Stomach (tissue), 9 donors: Measurements from ENCODE around the gene RASAL2. TPM values are rescaled to one million over a fixed set of nuclear protein-coding genes. Genes with fewer than 3 reads are reported as not detected.

Experiments
- DNase-seq, 2 donors: peaks; one replicate each; pipeline versions ENCODE4 v3.0.0 to v3.0.0-alpha.2; 2013 to 2019
- H3K27ac ChIP-seq, 5 donors: fragments of 200-600 bp in 4 of 5; sonication (generic) in 4 of 5; one replicate each; pipeline ENCODE4 v1.5.1; 2013 to 2019; ENCODE audit warnings: mild to moderate bottlenecking in 1 of 5, moderate library complexity in 1 of 5
- H3K27me3 ChIP-seq, 3 donors: fragments of 200-600 bp; sonication (generic); one replicate each; pipeline ENCODE4 v1.5.1; 2017 to 2019; ENCODE audit warnings: mixed run types in 1 of 3
- H3K36me3 ChIP-seq, 4 donors: fragments of 200-600 bp; sonication (generic); 1 replicate in 3 of 4; 2 replicates in 1 of 4; pipeline ENCODE4 v1.5.1; 2016 to 2019
- H3K4me1 ChIP-seq, 4 donors: fragments of 200-600 bp; sonication (generic); one replicate each; pipeline ENCODE4 v1.5.1; 2016 to 2019
- H3K4me3 ChIP-seq, 4 donors: fragments of 200-600 bp; sonication (generic) in 3 of 4; one replicate each; pipeline ENCODE4 v1.5.1; 2016 to 2019; ENCODE audit warnings: mild to moderate bottlenecking in 1 of 4
- H3K9me3 ChIP-seq, 4 donors: fragments of 200-600 bp; sonication (generic); one replicate each; pipeline ENCODE4 v1.5.1; 2016 to 2019
- CTCF ChIP-seq, 7 experiments: fragments of 450-650 bp in 4 of 7; fragments of 200-600 bp in 3 of 7; sonication (generic) in 3 of 7; IDR thresholded peaks; one replicate each; pipeline ENCODE4 v1.5.1; 2016 to 2019; ENCODE audit warnings: antibody characterized with exemption in 7 of 7, control low read depth in 2 of 7, mild to moderate bottlenecking in 1 of 7
- EP300 ChIP-seq: sonication (generic); formaldehyde crosslinking; IDR thresholded peaks from one replicate; pipeline ENCODE4 v1.6.1; 2017; ENCODE audit warnings: antibody characterized with exemption
- POLR2A ChIP-seq, 4 donors: fragments of 450-650 bp; IDR thresholded peaks; one replicate each; pipeline ENCODE4 v1.6.1; 2016; ENCODE audit warnings: antibody characterized with exemption in 4 of 4, control low read depth in 2 of 4, mild to moderate bottlenecking in 1 of 4, moderate library complexity in 1 of 4
- POLR2AphosphoS5 ChIP-seq, 3 donors: sonication (generic); formaldehyde crosslinking; IDR thresholded peaks; one replicate each; pipeline ENCODE4 v1.6.1; 2016; ENCODE audit warnings: antibody characterized with exemption in 3 of 3
- WGBS, 5 donors: extraction: QIAGEN DNeasy Blood & Tissue Kit in 3 of 5; methylation state at CpG; one replicate each; pipeline versions ENCODE4 v1.1.5 to v1.1.7; 2013 to 2018; 5-methylcytosine and 5-hydroxymethylcytosine counted together
- intact Hi-C: fragments of 100-400 bp; cut with DNase I; formaldehyde crosslinking; loops from one replicate; pipeline ENCODE4 v1.15.1; 2023; ENCODE audit warnings: low total_unique reads
- polyA plus RNA-seq, 3 donors: library from polyadenylated mRNA; stranded (reverse); fragments of 200-250 nt; gene quantifications; one replicate each; pipeline ENCODE4 v1.2.3, GENCODE V29; 2013
- total RNA-seq, 5 donors: library from RNA; depleted of rRNA; stranded (reverse); fragments of >200 nt; gene quantifications; one replicate each; pipeline versions ENCODE4 v1.1.0 to v1.2.3, GENCODE V29; 2014 to 2016
- donor health status: healthy with polysubstance abuse.
- donor health status: Bipolar disorder and iron deficiency.
- donor health status: healthy.

Gene RASAL2
- total and polyA plus RNA-seq, 8 donors, result 1.2 to 47.5 (median 14.3) TPM

GRCh38 chr1:178472531-178472930 is 378.6 kb downstream of the RASAL2 start:
- TF ChIP-seq POLR2A (IDR thresholded peaks at IDR 0.05) (no peak), POLR2AphosphoS5 (IDR thresholded peaks at IDR 0.05) (no peak), EP300 (no peak), CTCF (IDR thresholded peaks at IDR 0.05) (no peak)
- DNase-seq, result no peak
- H3K36me3 ChIP-seq, result peaks cover 4 to 70% (median 49%) of the 10 kb centered on the region in 4 donors
- intact Hi-C loops, result no loop called here
- H3K27me3 ChIP-seq, result no peaks in the 10 kb centered on the region
- no peak overlapping the region for H3K27ac ChIP-seq
- H3K9me3 ChIP-seq, result no peaks in the 10 kb centered on the region
- no peak overlapping the region for H3K4me3 ChIP-seq
- no peaks in the 10 kb centered on the region for H3K4me1 ChIP-seq

DNA sequence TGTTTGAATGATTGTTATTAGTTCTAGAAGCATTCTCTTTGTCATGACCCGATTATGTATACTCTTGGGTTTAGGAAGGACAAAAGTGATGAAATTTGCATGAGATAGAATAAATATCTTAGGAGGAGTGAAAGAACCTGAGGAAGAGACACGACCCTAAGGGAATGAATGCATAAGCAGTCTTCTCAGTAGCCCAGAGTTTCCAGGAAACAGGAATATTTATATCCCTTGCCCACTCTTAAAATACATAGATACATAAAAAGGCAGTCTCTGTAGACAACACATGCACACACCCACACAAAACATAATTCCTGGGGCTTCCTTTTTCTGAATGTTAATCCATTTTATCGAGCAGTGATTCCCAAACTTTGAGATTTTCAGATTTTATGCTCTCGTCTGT is 383.5 kb downstream of the RASAL2 start:
- H3K4me3 ChIP-seq, result no peak overlapping the region
- H3K27me3 ChIP-seq, result no peaks in the 10 kb centered on the region
- H3K4me1 ChIP-seq, result no peaks in the 10 kb centered on the region
- H3K36me3 ChIP-seq, result peaks cover 4 to 45% (median 26%) of the 10 kb centered on the region in 4 donors
- WGBS, 5 donors, result 79 to 85% (median 84%) methylated on average over 4 of the region's 4 CpGs
- TF ChIP-seq POLR2A (IDR thresholded peaks at IDR 0.05), result no peak
- TF ChIP-seq POLR2AphosphoS5 (IDR thresholded peaks at IDR 0.05), result no peak
- TF ChIP-seq CTCF (IDR thresholded peaks at IDR 0.05), result no peak
- no peak for TF ChIP-seq EP300
- no peaks in the 10 kb centered on the region for H3K9me3 ChIP-seq
- no peak for DNase-seq
- H3K27ac ChIP-seq, result no peak overlapping the region
- intact Hi-C loops, result no loop called here

DNA sequence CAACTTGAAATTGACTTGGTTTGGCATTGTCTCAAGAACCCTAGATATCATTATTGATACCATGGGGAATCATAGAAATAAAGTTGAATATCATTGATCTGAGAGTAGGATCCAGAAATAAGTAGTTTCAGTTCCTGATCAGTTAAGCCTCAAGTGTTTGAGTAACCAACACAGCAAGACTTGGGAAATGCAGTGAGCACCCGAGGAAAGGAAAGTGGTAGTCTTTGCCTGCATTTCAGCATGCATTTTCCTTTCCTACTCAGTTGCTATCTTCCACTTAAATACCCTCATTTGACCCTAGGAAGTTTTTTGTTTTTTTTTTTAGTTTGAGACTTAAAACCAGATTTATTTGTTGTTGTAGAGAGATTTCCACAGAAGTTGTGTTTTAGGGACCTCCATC is 383.9 kb downstream of the RASAL2 start:
- Histone ChIP-seq H3K27me3 (no peaks in the 10 kb centered on the region), H3K4me1 (no peaks in the 10 kb centered on the region), H3K9me3 (no peaks in the 10 kb centered on the region), H3K27ac (no peak overlapping the region), H3K36me3 (peaks cover 3 to 41% (median 25%) of the 10 kb centered on the region in 4 donors), H3K4me3 (no peak overlapping the region)
- DNase-seq, result no peak
- intact Hi-C loops, result no loop called here
- no peak for TF ChIP-seq POLR2A (IDR thresholded peaks at IDR 0.05)
- WGBS, 5 donors, result 27 to 45% (median 40%) methylated on average over 1 of the region's 1 CpG

- no peak for DNase-seq
- TF ChIP-seq CTCF (IDR thresholded peaks at IDR 0.05), result no peak
- no peak for TF ChIP-seq POLR2A (IDR thresholded peaks at IDR 0.05)
- no peak for TF ChIP-seq EP300
- TF ChIP-seq POLR2AphosphoS5 (IDR thresholded peaks at IDR 0.05), result no peak
- WGBS, 5 donors, result 90 to 95% (median 94%) methylated on average over 5 of the region's 5 CpGs
Measured at GRCh38 chr1:178483251-178483957, 389.5 kb downstream of the RASAL2 start.

DNA sequence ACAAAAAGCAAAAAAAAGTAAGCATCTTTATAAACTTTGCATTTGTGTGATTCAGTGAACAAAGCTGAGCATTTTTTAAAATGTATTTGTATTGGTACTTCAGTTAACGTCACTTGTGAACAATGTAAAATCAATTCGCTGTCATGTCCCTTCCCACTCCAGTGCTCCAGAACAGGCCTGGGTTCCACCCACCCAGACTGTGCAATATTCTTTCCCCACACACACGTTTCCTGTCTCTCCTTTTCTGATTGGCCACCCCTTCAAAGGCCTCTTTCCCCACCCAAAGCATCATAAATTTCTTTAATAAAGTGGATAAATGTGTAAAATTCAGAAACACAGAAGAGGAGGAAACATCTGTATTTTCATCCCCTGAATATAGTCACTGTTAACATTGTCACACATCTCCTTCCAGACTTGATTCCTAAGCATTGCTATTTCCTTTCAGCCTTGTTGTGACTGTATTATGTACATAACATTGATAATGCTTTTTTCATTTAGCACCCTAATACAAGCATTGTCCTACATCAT is 390.9 kb downstream of the RASAL2 start:
- intact Hi-C loops, result no loop called here
- Histone ChIP-seq H3K27ac (no peak overlapping the region), H3K4me3 (no peak overlapping the region), H3K36me3 (peaks cover 0 to 5% (median 0%) of the 10 kb centered on the region in 4 donors), H3K9me3 (no peaks in the 10 kb centered on the region), H3K4me1 (peaks cover 0 to 13% (median 10%) of the 10 kb centered on the region in 4 donors), H3K27me3 (peaks cover 0 to 18% (median 8%) of the 10 kb centered on the region in 3 donors)
- TF ChIP-seq POLR2AphosphoS5 (IDR thresholded peaks at IDR 0.05) (no peak), EP300 (no peak), POLR2A (IDR thresholded peaks at IDR 0.05) (no peak), CTCF (IDR thresholded peaks at IDR 0.05) (no peak)
- no peak for DNase-seq
- 58 to 68% (median 66%) methylated on average over 3 of the region's 3 CpGs for WGBS, 5 donors

More at GRCh38 chr1:178483251-178483957, 389.5 kb downstream of the RASAL2 start:
- Histone ChIP-seq H3K36me3 (peaks cover 0 to 5% (median 0%) of the 10 kb centered on the region in 4 donors), H3K4me3 (no peak overlapping the region), H3K9me3 (no peaks in the 10 kb centered on the region), H3K4me1 (peaks cover 0 to 13% (median 10%) of the 10 kb centered on the region in 4 donors), H3K27ac (no peak overlapping the region), H3K27me3 (peaks cover 0 to 17% (median 8%) of the 10 kb centered on the region in 3 donors)
- intact Hi-C loops, result no loop called here
